ENCODE measurements around the gene KRTAP10-8. TPM values are rescaled to one million over a fixed set of nuclear protein-coding genes. Genes with fewer than 3 reads are reported as not detected.
"Not testable (repeated sequence)": the region's sequence is repeated elsewhere in the genome, so short reads cannot be mapped to it uniquely, and the experiment has no call there.

Gene KRTAP10-8
- total RNA-seq, 2 experiments from 2014 or later = not detected

- H3K36me3 Mint-ChIP-seq (ENCODE audit: low read depth); ATAC-seq; CTCF ChIA-PET; POLR2A ChIA-PET; DNase-seq; H3K27ac Mint-ChIP-seq; H3K27me3 Mint-ChIP-seq; H3K4me3 Mint-ChIP-seq; intact Hi-C loops (cut with DNase I, micrococcal nuclease): not testable (repeated sequence)
- Mint-ChIP-seq H3K9me3 (ENCODE audit: low read depth) (peaks cover 43% of the 10 kb centered on the region), H3K4me1 (peaks cover 21% of the 10 kb centered on the region)
Measured at GRCh38 chr21:44627831-44628233, 16.0 kb downstream of the KRTAP10-8 start.

GRCh38 chr21:44628707-44629391 lies 17.0 kb downstream of the KRTAP10-8 start:
- Mint-ChIP-seq H3K27me3 (no peaks in the 10 kb centered on the region), H3K4me1 (peaks cover 21% of the 10 kb centered on the region), H3K36me3 (ENCODE audit: low read depth) (peaks cover 7% of the 10 kb centered on the region), H3K27ac (no peak overlapping the region), H3K4me3 (no peak overlapping the region), H3K9me3 (ENCODE audit: low read depth) (peaks cover 41% of the 10 kb centered on the region)
- POLR2A ChIA-PET = no interaction called here
- DNase-seq (no peak), ATAC-seq (no peak)
- CTCF ChIA-PET = interaction anchor here (0.6 kb wide), 1 partner anchor 74 kb away, joined by 3 read pairs; no protein-coding TSS in a partner anchor
- intact Hi-C loops (cut with DNase I, micrococcal nuclease) = no loop called here

GRCh38 chr21:44630440-44630839 lies 18.6 kb downstream of the KRTAP10-8 start:
- CTCF ChIA-PET = no interaction called here
- Mint-ChIP-seq H3K27ac (peak overlapping the region; percentile 27), H3K9me3 (ENCODE audit: low read depth) (peaks cover 28% of the 10 kb centered on the region), H3K27me3 (no peaks in the 10 kb centered on the region), H3K36me3 (ENCODE audit: low read depth) (peaks cover 5% of the 10 kb centered on the region), H3K4me1 (peaks cover 21% of the 10 kb centered on the region), H3K4me3 (no peak overlapping the region)
- DNase-seq = no peak
- POLR2A ChIA-PET = no interaction called here
- ATAC-seq = no peak
- intact Hi-C loops (cut with DNase I, micrococcal nuclease) = no loop called here

- DNase-seq (no peak), ATAC-seq (no peak)
- Mint-ChIP-seq H3K4me3 (no peak overlapping the region), H3K36me3 (ENCODE audit: low read depth) (peaks cover 5% of the 10 kb centered on the region), H3K27ac (no peak overlapping the region), H3K27me3 (no peaks in the 10 kb centered on the region), H3K9me3 (ENCODE audit: low read depth) (peaks cover 28% of the 10 kb centered on the region), H3K4me1 (peaks cover 21% of the 10 kb centered on the region)
- POLR2A ChIA-PET = no interaction called here
- CTCF ChIA-PET = interaction anchor here (1.5 kb wide), 1 partner anchor 11 kb away, joined by 4 read pairs; no protein-coding TSS in a partner anchor
- intact Hi-C loops (cut with DNase I, micrococcal nuclease) = no loop called here
Measured at GRCh38 chr21:44632067-44632466, 20.2 kb downstream of the KRTAP10-8 start.

- CTCF ChIA-PET = no interaction called here
- peaks cover 19% of the 10 kb centered on the region for H3K9me3 Mint-ChIP-seq (ENCODE audit: low read depth)
Measured at GRCh38 chr21:44636209-44637017, 24.5 kb downstream of the KRTAP10-8 start.

GRCh38 chr21:44637018-44637850 lies 25.4 kb downstream of the KRTAP10-8 start, which contains the start of gene KRTAP10-10:
Gene KRTAP10-10, plus strand, starts transcription at chr21:44637356. Its CDS starts 62 bp downstream, at chr21:44637418.
- Mint-ChIP-seq H3K27ac (no peak within 1 kb of the TSS), H3K9me3 (ENCODE audit: low read depth) (peaks cover 17% of the 10 kb centered on the region), H3K36me3 (ENCODE audit: low read depth) (peaks cover 3% of the 10 kb centered on the region), H3K27me3 (no peaks in the 10 kb centered on the region), H3K4me1 (no peaks in the 10 kb centered on the region), H3K4me3 (no peak within 1 kb of the TSS)
- intact Hi-C loops (cut with DNase I, micrococcal nuclease) = no loop called here
- DNase-seq (no peak), ATAC-seq (no peak)
- ChIA-PET POLR2A (no interaction called here), CTCF (no interaction called here)

More at GRCh38 chr21:44636209-44637017, 24.5 kb downstream of the KRTAP10-8 start:
- Mint-ChIP-seq H3K36me3 (ENCODE audit: low read depth) (peaks cover 6% of the 10 kb centered on the region), H3K4me1 (no peaks in the 10 kb centered on the region), H3K27me3 (no peaks in the 10 kb centered on the region), H3K27ac (no peak overlapping the region), H3K4me3 (no peak overlapping the region)
- ATAC-seq = no peak
- DNase-seq = no peak
- POLR2A ChIA-PET = no interaction called here
- intact Hi-C loops (cut with DNase I, micrococcal nuclease) = no loop called here

- DNase-seq; POLR2A ChIA-PET; intact Hi-C loops (cut with DNase I, micrococcal nuclease); CTCF ChIA-PET; ATAC-seq; H3K27ac Mint-ChIP-seq; H3K27me3 Mint-ChIP-seq; H3K4me1 Mint-ChIP-seq; H3K36me3 Mint-ChIP-seq (ENCODE audit: low read depth); H3K4me3 Mint-ChIP-seq: not testable (repeated sequence)
- H3K9me3 Mint-ChIP-seq (ENCODE audit: low read depth) = peaks cover 18% of the 10 kb centered on the region
Measured at GRCh38 chr21:44637851-44638348, 26.0 kb downstream of the KRTAP10-8 start.

- POLR2A ChIA-PET; H3K27me3 Mint-ChIP-seq; H3K4me1 Mint-ChIP-seq; intact Hi-C loops (cut with DNase I, micrococcal nuclease); H3K27ac Mint-ChIP-seq; H3K36me3 Mint-ChIP-seq (ENCODE audit: low read depth); ATAC-seq; H3K4me3 Mint-ChIP-seq; CTCF ChIA-PET; DNase-seq: not testable (repeated sequence)
- H3K9me3 Mint-ChIP-seq (ENCODE audit: low read depth) = peaks cover 20% of the 10 kb centered on the region
Measured at GRCh38 chr21:44638506-44639330, 26.8 kb downstream of the KRTAP10-8 start.

GRCh38 chr21:44639331-44639655 lies 27.4 kb downstream of the KRTAP10-8 start:
- Mint-ChIP-seq H3K4me3 (no peak overlapping the region), H3K27ac (no peak overlapping the region), H3K9me3 (ENCODE audit: low read depth) (peaks cover 24% of the 10 kb centered on the region), H3K4me1 (no peaks in the 10 kb centered on the region), H3K27me3 (no peaks in the 10 kb centered on the region), H3K36me3 (ENCODE audit: low read depth) (peaks cover 6% of the 10 kb centered on the region)
- DNase-seq = no peak
- intact Hi-C loops (cut with DNase I, micrococcal nuclease) = no loop called here
- POLR2A ChIA-PET = no interaction called here
- ATAC-seq = no peak
- CTCF ChIA-PET = no interaction called here

- peaks cover 32% of the 10 kb centered on the region for H3K9me3 Mint-ChIP-seq (ENCODE audit: low read depth)
- POLR2A ChIA-PET = no interaction called here
- intact Hi-C loops (cut with DNase I, micrococcal nuclease) = no loop called here
- H3K36me3 Mint-ChIP-seq (ENCODE audit: low read depth) = peaks cover 12% of the 10 kb centered on the region
- H3K27ac Mint-ChIP-seq = no peak overlapping the region
- no peaks in the 10 kb centered on the region for H3K4me1 Mint-ChIP-seq
- H3K27me3 Mint-ChIP-seq = no peaks in the 10 kb centered on the region
- ATAC-seq (no peak), DNase-seq (no peak)
- CTCF ChIA-PET = no interaction called here
- H3K4me3 Mint-ChIP-seq = no peak overlapping the region
Measured at GRCh38 chr21:44640761-44641160, 28.9 kb downstream of the KRTAP10-8 start.

All from activated CD4-positive, alpha-beta T cell treated with anti-CD3 and anti-CD28 coated beads for 36 hours (primary cell).